HEK293 (cell line): ENCODE results near the gene SP8.

ENCODE experiments used
- CTCF ChIA-PET: fragments of 350-600 bp; formaldehyde crosslinking; extraction: SDS; loops from one replicate; lab custom pipeline; 2021; ENCODE audit warnings: antibody characterized with exemption; lab: Yijun Ruan, JAX
- POLR2A ChIA-PET: fragments of 300-600 bp; formaldehyde crosslinking; extraction: SDS; loops from one replicate; lab custom pipeline; 2020; ENCODE audit warnings: antibody characterized with exemption, inconsistent platforms; lab: Yijun Ruan, JAX
- H3K27ac ChIP-seq: fragments of 200-500 bp; sonication (Bioruptor generic); 2 replicates; pipeline ENCODE4 v1.5.1; 2014; ENCODE audit warnings: low read depth, low read length, control low read depth, inconsistent platforms; ENCODE audit errors: extremely low read depth
- H3K36me3 ChIP-seq, 2 experiments: fragments of 200-500 bp in 1 of 2; sonication (Bioruptor generic) in 1 of 2; 1 replicate in 1 of 2; 2 replicates in 1 of 2; pipeline ENCODE4 v1.5.1; 2014 to 2017; ENCODE audit warnings: inconsistent platforms in 2 of 2, low read length in 2 of 2; ENCODE audit not compliant: control insufficient read depth in 2 of 2, insufficient read depth in 1 of 2
- H3K4me1 ChIP-seq: fragments of 200-500 bp; sonication (Bioruptor generic); 2 replicates; pipeline ENCODE4 v1.5.1; 2014; ENCODE audit warnings: mild to moderate bottlenecking, low read length, inconsistent platforms; ENCODE audit not compliant: control insufficient read depth, insufficient read depth
- H3K4me3 ChIP-seq: 2 replicates; pipeline ENCODE4 v1.5.1; 2011; ENCODE audit warnings: low read depth, mild to moderate bottlenecking, control low read depth, low read length, moderate library complexity
- H3K9me3 ChIP-seq: fragments of 200-500 bp; sonication (Bioruptor generic); 2 replicates; pipeline ENCODE4 v1.5.1; 2014; ENCODE audit warnings: low read depth, low read length, inconsistent platforms; ENCODE audit not compliant: control insufficient read depth, insufficient read depth
- BCL11A ChIP-seq: fragments of 450-650 bp; formaldehyde crosslinking; IDR thresholded peaks from 2 replicates; pipeline ENCODE4 v1.5.1; 2016; ENCODE audit warnings: low read depth, missing biosample characterization, missing genetic modification characterization
- IKZF3 ChIP-seq: fragments of 450-650 bp; IDR thresholded peaks from 2 replicates; pipeline ENCODE4 v1.5.0; 2018; ENCODE audit warnings: missing biosample characterization, mild to moderate bottlenecking, missing genetic modification characterization, moderate library complexity
- KLF7 ChIP-seq: fragments of 450-650 bp; formaldehyde crosslinking; IDR thresholded peaks from 2 replicates; pipeline ENCODE4 v1.5.1; 2016; ENCODE audit warnings: missing biosample characterization, missing genetic modification characterization, borderline replicate concordance
- OSR2 ChIP-seq: fragments of 450-650 bp; formaldehyde crosslinking; IDR thresholded peaks from 2 replicates; pipeline ENCODE4 v1.5.1; 2016; ENCODE audit warnings: missing biosample characterization, missing genetic modification characterization
- SETDB1 ChIP-seq: IDR thresholded peaks from one replicate; pipeline ENCODE4 v1.6.1; 2017; ENCODE audit warnings: mild to moderate bottlenecking, low read length, moderate library complexity, mixed read lengths; ENCODE audit not compliant: insufficient read length
- SP2 ChIP-seq: fragments of 450-650 bp; formaldehyde crosslinking; IDR thresholded peaks from 2 replicates; pipeline ENCODE4 v1.5.1; 2016; ENCODE audit warnings: missing biosample characterization, missing genetic modification characterization
- ZEB2 ChIP-seq: fragments of 450-650 bp; formaldehyde crosslinking; IDR thresholded peaks from 2 replicates; pipeline ENCODE4 v1.5.1; 2016; ENCODE audit warnings: missing biosample characterization, missing genetic modification characterization
- ZFP37 ChIP-seq: fragments of 450-650 bp; formaldehyde crosslinking; IDR thresholded peaks from 2 replicates; pipeline ENCODE4 v1.5.1; 2016; ENCODE audit warnings: missing biosample characterization, missing genetic modification characterization
- ZNF138 ChIP-seq: fragments of 450-650 bp; formaldehyde crosslinking; IDR thresholded peaks from 2 replicates; pipeline ENCODE4 v1.5.1; 2016; ENCODE audit warnings: missing biosample characterization, missing genetic modification characterization, borderline replicate concordance
- ZNF184 ChIP-seq: fragments of 450-650 bp; IDR thresholded peaks from 2 replicates; pipeline ENCODE4 v1.5.1; 2018; ENCODE audit warnings: missing biosample characterization, mild to moderate bottlenecking, missing genetic modification characterization
- ZNF223 ChIP-seq: fragments of 450-650 bp; formaldehyde crosslinking; IDR thresholded peaks from 2 replicates; pipeline ENCODE4 v1.5.1; 2016; ENCODE audit warnings: missing biosample characterization, missing genetic modification characterization
- ZNF266 ChIP-seq: fragments of 450-650 bp; formaldehyde crosslinking; IDR thresholded peaks from 2 replicates; pipeline ENCODE4 v1.5.1; 2016; ENCODE audit warnings: missing biosample characterization, missing genetic modification characterization, low read depth
- ZNF302 ChIP-seq: fragments of 450-650 bp; formaldehyde crosslinking; IDR thresholded peaks from 2 replicates; pipeline ENCODE4 v1.5.1; 2016; ENCODE audit warnings: missing biosample characterization, missing genetic modification characterization, low read depth
- ZNF549 ChIP-seq: fragments of 450-650 bp; IDR thresholded peaks from 2 replicates; pipeline ENCODE4 v1.5.1; 2018; ENCODE audit warnings: missing biosample characterization, missing genetic modification characterization, mild to moderate bottlenecking, inconsistent platforms, moderate library complexity
- ZNF555 ChIP-seq: fragments of 450-650 bp; formaldehyde crosslinking; conservative IDR thresholded peaks from 2 replicates; pipeline ENCODE4 v1.5.1; 2017; ENCODE audit warnings: missing biosample characterization, mild to moderate bottlenecking, missing genetic modification characterization, inconsistent platforms
- ZNF558 ChIP-seq: fragments of 450-650 bp; formaldehyde crosslinking; IDR thresholded peaks from 2 replicates; pipeline ENCODE4 v1.5.1; 2016; ENCODE audit warnings: missing biosample characterization, missing genetic modification characterization
- ZNF561 ChIP-seq: fragments of 450-650 bp; IDR thresholded peaks from 2 replicates; pipeline ENCODE4 v1.5.1; 2018; ENCODE audit warnings: missing biosample characterization, missing genetic modification characterization, borderline replicate concordance
- ZNF629 ChIP-seq: fragments of 450-650 bp; formaldehyde crosslinking; IDR thresholded peaks from 2 replicates; pipeline ENCODE4 v1.5.1; 2017; ENCODE audit warnings: missing biosample characterization, missing genetic modification characterization
- ZNF658 ChIP-seq: fragments of 450-650 bp; formaldehyde crosslinking; IDR thresholded peaks from 2 replicates; pipeline ENCODE4; 2016; ENCODE audit warnings: missing biosample characterization, missing genetic modification characterization
- ZNF670 ChIP-seq: fragments of 450-650 bp; formaldehyde crosslinking; IDR thresholded peaks from 2 replicates; pipeline ENCODE4 v1.5.1; 2016; ENCODE audit warnings: missing biosample characterization, missing genetic modification characterization, low read depth
- TF ChIP-seq, protein P1 (sequence below): fragments of 450-650 bp; formaldehyde crosslinking; IDR thresholded peaks from 2 replicates; pipeline ENCODE4 v1.5.1; 2016; ENCODE audit warnings: missing biosample characterization, missing genetic modification characterization
- TF ChIP-seq, protein P2 (sequence below): fragments of 450-650 bp; formaldehyde crosslinking; conservative IDR thresholded peaks from 2 replicates; pipeline ENCODE4 v1.5.1; 2016; ENCODE audit warnings: low read depth, missing biosample characterization, missing genetic modification characterization
- TF ChIP-seq, protein P3 (sequence below): fragments of 450-650 bp; formaldehyde crosslinking; IDR thresholded peaks from 2 replicates; pipeline ENCODE4 v1.5.1; 2017; ENCODE audit warnings: missing biosample characterization, missing genetic modification characterization
- TF ChIP-seq, protein P4 (sequence below): fragments of 450-650 bp; formaldehyde crosslinking; IDR thresholded peaks from 2 replicates; pipeline ENCODE4 v1.5.1; 2017; ENCODE audit warnings: missing biosample characterization, missing genetic modification characterization
- TF ChIP-seq, protein P5 (sequence below): fragments of 450-650 bp; formaldehyde crosslinking; IDR thresholded peaks from 2 replicates; pipeline ENCODE4 v1.5.1; 2016; ENCODE audit warnings: missing biosample characterization, missing genetic modification characterization

The SP8 gene

DNA sequence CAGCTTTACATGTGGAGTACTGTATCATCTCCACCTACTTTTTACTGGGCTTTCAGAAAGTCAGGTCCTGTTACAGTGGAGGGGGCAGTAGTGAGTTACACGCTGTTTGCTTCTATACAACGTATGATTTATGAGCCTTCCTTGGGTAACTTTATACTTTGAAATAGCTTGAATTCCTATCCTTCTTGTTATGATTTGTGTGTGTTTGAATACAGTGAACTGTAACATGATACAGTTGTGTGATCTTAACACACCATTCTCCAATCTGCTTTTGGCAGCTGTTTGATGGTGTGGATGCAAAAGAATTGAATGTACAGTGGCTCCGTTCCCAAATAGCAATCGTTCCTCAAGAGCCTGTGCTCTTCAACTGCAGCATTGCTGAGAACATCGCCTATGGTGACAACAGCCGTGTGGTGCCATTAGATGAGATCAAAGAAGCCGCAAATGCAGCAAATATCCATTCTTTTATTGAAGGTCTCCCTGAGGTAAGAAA lies 41.7 kb downstream of the SP8 start (continued):
- TF ChIP-seq, protein P1, sequence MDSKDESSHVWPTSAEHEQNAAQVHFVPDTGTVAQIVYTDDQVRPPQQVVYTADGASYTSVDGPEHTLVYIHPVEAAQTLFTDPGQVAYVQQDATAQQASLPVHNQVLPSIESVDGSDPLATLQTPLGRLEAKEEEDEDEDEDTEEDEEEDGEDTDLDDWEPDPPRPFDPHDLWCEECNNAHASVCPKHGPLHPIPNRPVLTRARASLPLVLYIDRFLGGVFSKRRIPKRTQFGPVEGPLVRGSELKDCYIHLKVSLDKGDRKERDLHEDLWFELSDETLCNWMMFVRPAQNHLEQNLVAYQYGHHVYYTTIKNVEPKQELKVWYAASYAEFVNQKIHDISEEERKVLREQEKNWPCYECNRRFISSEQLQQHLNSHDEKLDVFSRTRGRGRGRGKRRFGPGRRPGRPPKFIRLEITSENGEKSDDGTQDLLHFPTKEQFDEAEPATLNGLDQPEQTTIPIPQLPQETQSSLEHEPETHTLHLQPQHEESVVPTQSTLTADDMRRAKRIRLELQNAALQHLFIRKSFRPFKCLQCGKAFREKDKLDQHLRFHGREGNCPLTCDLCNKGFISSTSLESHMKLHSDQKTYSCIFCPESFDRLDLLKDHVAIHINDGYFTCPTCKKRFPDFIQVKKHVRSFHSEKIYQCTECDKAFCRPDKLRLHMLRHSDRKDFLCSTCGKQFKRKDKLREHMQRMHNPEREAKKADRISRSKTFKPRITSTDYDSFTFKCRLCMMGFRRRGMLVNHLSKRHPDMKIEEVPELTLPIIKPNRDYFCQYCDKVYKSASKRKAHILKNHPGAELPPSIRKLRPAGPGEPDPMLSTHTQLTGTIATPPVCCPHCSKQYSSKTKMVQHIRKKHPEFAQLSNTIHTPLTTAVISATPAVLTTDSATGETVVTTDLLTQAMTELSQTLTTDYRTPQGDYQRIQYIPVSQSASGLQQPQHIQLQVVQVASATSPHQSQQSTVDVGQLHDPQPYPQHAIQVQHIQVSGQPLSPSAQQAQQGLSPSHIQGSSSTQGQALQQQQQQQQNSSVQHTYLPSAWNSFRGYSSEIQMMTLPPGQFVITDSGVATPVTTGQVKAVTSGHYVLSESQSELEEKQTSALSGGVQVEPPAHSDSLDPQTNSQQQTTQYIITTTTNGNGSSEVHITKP (tag by site-specific recombination): peak; percentile 41; the same call in 1 of the 2 replicates
- TF ChIP-seq KLF7 (tag by site-specific recombination): no peak
- TF ChIP-seq ZNF629 (tag by site-specific recombination): peak; percentile 46; the same call in 1 of the 2 replicates
- no peak for TF ChIP-seq ZNF670
- no peak for TF ChIP-seq ZNF138 (tag by site-specific recombination)
- TF ChIP-seq BCL11A (tag by site-specific recombination): peak; percentile 76; the same call in 1 of the 2 replicates
- TF ChIP-seq ZNF561 (tag by site-specific recombination): 0 out of 2 replicates have a peak, but pooled peaks have one; percentile 40
- peak; percentile 18; the same call in 1 of the 2 replicates for TF ChIP-seq ZNF302 (tag by site-specific recombination)
- peak; percentile 43; the same call in 1 of the 2 replicates for TF ChIP-seq ZEB2 (tag by site-specific recombination)
- TF ChIP-seq, protein P2, sequence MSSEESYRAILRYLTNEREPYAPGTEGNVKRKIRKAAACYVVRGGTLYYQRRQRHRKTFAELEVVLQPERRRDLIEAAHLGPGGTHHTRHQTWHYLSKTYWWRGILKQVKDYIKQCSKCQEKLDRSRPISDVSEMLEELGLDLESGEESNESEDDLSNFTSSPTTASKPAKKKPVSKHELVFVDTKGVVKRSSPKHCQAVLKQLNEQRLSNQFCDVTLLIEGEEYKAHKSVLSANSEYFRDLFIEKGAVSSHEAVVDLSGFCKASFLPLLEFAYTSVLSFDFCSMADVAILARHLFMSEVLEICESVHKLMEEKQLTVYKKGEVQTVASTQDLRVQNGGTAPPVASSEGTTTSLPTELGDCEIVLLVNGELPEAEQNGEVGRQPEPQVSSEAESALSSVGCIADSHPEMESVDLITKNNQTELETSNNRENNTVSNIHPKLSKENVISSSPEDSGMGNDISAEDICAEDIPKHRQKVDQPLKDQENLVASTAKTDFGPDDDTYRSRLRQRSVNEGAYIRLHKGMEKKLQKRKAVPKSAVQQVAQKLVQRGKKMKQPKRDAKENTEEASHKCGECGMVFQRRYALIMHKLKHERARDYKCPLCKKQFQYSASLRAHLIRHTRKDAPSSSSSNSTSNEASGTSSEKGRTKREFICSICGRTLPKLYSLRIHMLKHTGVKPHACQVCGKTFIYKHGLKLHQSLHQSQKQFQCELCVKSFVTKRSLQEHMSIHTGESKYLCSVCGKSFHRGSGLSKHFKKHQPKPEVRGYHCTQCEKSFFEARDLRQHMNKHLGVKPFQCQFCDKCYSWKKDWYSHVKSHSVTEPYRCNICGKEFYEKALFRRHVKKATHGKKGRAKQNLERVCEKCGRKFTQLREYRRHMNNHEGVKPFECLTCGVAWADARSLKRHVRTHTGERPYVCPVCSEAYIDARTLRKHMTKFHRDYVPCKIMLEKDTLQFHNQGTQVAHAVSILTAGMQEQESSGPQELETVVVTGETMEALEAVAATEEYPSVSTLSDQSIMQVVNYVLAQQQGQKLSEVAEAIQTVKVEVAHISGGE (tag by site-specific recombination): no peak
- peak; percentile 87 for TF ChIP-seq OSR2
- no peak for TF ChIP-seq ZNF223
- TF ChIP-seq, protein P3, sequence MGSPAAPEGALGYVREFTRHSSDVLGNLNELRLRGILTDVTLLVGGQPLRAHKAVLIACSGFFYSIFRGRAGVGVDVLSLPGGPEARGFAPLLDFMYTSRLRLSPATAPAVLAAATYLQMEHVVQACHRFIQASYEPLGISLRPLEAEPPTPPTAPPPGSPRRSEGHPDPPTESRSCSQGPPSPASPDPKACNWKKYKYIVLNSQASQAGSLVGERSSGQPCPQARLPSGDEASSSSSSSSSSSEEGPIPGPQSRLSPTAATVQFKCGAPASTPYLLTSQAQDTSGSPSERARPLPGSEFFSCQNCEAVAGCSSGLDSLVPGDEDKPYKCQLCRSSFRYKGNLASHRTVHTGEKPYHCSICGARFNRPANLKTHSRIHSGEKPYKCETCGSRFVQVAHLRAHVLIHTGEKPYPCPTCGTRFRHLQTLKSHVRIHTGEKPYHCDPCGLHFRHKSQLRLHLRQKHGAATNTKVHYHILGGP (tag by site-specific recombination): peak; percentile 32; the same call in 1 of the 2 replicates
- 0 out of 2 replicates have a peak, but pooled peaks have one; percentile 34 for TF ChIP-seq IKZF3
- TF ChIP-seq ZNF558 (tag by site-specific recombination): peak; percentile 20; the same call in 1 of the 2 replicates

DNA sequence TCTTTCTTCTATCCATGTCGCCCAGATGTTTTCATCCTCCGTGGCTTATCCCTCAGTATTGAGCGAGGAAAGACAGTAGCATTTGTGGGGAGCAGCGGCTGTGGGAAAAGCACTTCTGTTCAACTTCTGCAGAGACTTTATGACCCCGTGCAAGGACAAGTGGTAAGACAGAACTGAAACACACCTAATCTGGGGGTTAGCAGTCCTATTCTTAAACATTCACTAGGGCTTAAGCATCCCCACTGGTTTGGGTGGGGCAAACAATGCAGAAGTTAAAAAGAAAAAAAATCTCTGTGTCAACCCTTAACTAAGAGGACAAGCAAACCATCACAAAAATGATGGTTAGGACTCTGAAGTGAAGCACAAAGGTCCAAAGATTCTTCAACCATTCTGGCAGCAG lies 43.8 kb downstream of the SP8 start:
- ChIA-PET POLR2A (no interaction called here), CTCF (no interaction called here)
- no peaks in the 10 kb centered on the region for H3K36me3 ChIP-seq
- no peaks in the 10 kb centered on the region for H3K9me3 ChIP-seq
- no peak overlapping the region for H3K4me3 ChIP-seq
- H3K4me1 ChIP-seq: peaks cover 9% of the 10 kb centered on the region
- no peak overlapping the region for H3K27ac ChIP-seq
- TF ChIP-seq, protein P4, sequence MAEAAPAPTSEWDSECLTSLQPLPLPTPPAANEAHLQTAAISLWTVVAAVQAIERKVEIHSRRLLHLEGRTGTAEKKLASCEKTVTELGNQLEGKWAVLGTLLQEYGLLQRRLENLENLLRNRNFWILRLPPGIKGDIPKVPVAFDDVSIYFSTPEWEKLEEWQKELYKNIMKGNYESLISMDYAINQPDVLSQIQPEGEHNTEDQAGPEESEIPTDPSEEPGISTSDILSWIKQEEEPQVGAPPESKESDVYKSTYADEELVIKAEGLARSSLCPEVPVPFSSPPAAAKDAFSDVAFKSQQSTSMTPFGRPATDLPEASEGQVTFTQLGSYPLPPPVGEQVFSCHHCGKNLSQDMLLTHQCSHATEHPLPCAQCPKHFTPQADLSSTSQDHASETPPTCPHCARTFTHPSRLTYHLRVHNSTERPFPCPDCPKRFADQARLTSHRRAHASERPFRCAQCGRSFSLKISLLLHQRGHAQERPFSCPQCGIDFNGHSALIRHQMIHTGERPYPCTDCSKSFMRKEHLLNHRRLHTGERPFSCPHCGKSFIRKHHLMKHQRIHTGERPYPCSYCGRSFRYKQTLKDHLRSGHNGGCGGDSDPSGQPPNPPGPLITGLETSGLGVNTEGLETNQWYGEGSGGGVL (tag by site-specific recombination): no peak
- TF ChIP-seq ZNF302 (tag by site-specific recombination): no peak
- TF ChIP-seq ZNF184 (tag by site-specific recombination): no peak
- TF ChIP-seq SP2 (tag by site-specific recombination): no peak
- TF ChIP-seq ZFP37: no peak
- TF ChIP-seq, protein P5, sequence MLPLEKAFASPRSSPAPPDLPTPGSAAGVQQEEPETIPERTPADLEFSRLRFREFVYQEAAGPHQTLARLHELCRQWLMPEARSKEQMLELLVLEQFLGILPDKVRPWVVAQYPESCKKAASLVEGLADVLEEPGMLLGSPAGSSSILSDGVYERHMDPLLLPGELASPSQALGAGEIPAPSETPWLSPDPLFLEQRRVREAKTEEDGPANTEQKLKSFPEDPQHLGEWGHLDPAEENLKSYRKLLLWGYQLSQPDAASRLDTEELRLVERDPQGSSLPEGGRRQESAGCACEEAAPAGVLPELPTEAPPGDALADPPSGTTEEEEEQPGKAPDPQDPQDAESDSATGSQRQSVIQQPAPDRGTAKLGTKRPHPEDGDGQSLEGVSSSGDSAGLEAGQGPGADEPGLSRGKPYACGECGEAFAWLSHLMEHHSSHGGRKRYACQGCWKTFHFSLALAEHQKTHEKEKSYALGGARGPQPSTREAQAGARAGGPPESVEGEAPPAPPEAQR (tag by site-specific recombination): no peak
- no peak for TF ChIP-seq ZNF658 (tag by site-specific recombination)
- TF ChIP-seq ZNF549 (tag by site-specific recombination): no peak
- TF ChIP-seq SETDB1: no peak
- TF ChIP-seq ZNF266: no peak
- no peak for TF ChIP-seq ZNF555
